Keratinocyte (primary cell): ENCODE data around the gene LIPT2. TPM values are rescaled to one million over a fixed set of nuclear protein-coding genes. Genes with fewer than 3 reads are reported as not detected.

Source experiments
- DNase-seq: peaks from one replicate; pipeline ENCODE4 v3.0.0-alpha.2; 2011; ENCODE audit warnings: low read depth, missing footprints, low spot score
- FAIRE-seq: peaks from 2 replicates; lab custom pipeline; 2011; peaks lifted over from hg19 to GRCh38; lab: Jason Lieb, UNC
- H2AFZ ChIP-seq: 2 replicates; pipeline ENCODE4 v1.6.0; 2012; ENCODE audit warnings: low read length, control low read depth, inconsistent platforms; ENCODE audit not compliant: control insufficient read depth
- H3K27ac ChIP-seq: 2 replicates; pipeline ENCODE4 v1.5.1; 2011; ENCODE audit warnings: low read length; ENCODE audit not compliant: control insufficient read depth, insufficient read depth
- H3K27me3 ChIP-seq: 3 replicates; pipeline ENCODE4 v1.6.0; 2011; ENCODE audit warnings: low read length; ENCODE audit not compliant: control insufficient read depth, insufficient read depth; ENCODE audit errors: extremely low read depth
- H3K36me3 ChIP-seq, 2 experiments: 2 replicates in 1 of 2; 3 replicates in 1 of 2; pipeline ENCODE4 v1.5.1; 2011; ENCODE audit warnings: low read length in 2 of 2, mild to moderate bottlenecking in 1 of 2; ENCODE audit not compliant: control insufficient read depth in 2 of 2, insufficient read depth in 2 of 2; ENCODE audit errors: extremely low read depth in 1 of 2
- H3K4me1 ChIP-seq: 3 replicates; pipeline ENCODE4 v1.5.1; 2011; ENCODE audit warnings: low read length; ENCODE audit not compliant: control insufficient read depth, insufficient read depth; ENCODE audit errors: extremely low read depth
- H3K4me2 ChIP-seq: 3 replicates; pipeline ENCODE4 v1.6.0; 2011; ENCODE audit warnings: low read depth, low read length; ENCODE audit not compliant: control insufficient read depth, insufficient read depth; ENCODE audit errors: extremely low read depth
- H3K4me3 ChIP-seq, 3 experiments: fragments of 200-600 bp in 1 of 3; sonication (generic) in 1 of 3; 2 replicates in 2 of 3; 3 replicates in 1 of 3; pipeline ENCODE4 v1.5.1; 2011 to 2016; ENCODE audit warnings: low read length in 3 of 3, mild to moderate bottlenecking in 3 of 3, control low read depth in 2 of 3, inconsistent platforms in 1 of 3, low read depth in 1 of 3, mixed read lengths in 1 of 3, mixed run types in 1 of 3, moderate library complexity in 1 of 3; ENCODE audit not compliant: control insufficient read depth in 2 of 3, insufficient read depth in 2 of 3; ENCODE audit errors: extremely low read depth in 1 of 3
- H3K79me2 ChIP-seq: 2 replicates; pipeline ENCODE4 v1.6.0; 2012; ENCODE audit warnings: low read length; ENCODE audit not compliant: control insufficient read depth, insufficient read depth
- H3K9ac ChIP-seq: 3 replicates; pipeline ENCODE4 v1.6.0; 2011; ENCODE audit warnings: low read length; ENCODE audit not compliant: control insufficient read depth, insufficient read depth; ENCODE audit errors: extremely low read depth
- H3K9me1 ChIP-seq: 3 replicates; pipeline ENCODE4 v1.6.0; 2011; ENCODE audit warnings: low read length; ENCODE audit not compliant: control insufficient read depth, insufficient read depth; ENCODE audit errors: extremely low read depth
- H3K9me3 ChIP-seq: 2 replicates; pipeline ENCODE4 v1.5.1; 2012; ENCODE audit warnings: low read depth, low read length; ENCODE audit not compliant: control insufficient read depth
- H4K20me1 ChIP-seq: 3 replicates; pipeline ENCODE4 v1.6.0; 2011; ENCODE audit warnings: low read length; ENCODE audit not compliant: control insufficient read depth, insufficient read depth; ENCODE audit errors: extremely low read depth
- CTCF ChIP-seq, 3 experiments: IDR thresholded peaks in 1 of 3; conservative IDR thresholded peaks in 1 of 3; optimal IDR thresholded peaks in 1 of 3; 2 replicates in 2 of 3; 3 replicates in 1 of 3; pipeline versions ENCODE3 to v1.5.1; 2011; ENCODE audit warnings: low read length in 3 of 3, mild to moderate bottlenecking in 3 of 3, moderate library complexity in 2 of 3, control low read depth in 1 of 3, inconsistent platforms in 1 of 3; ENCODE audit not compliant: insufficient read depth in 2 of 3; ENCODE audit errors: extremely low read depth in 1 of 3
- EZH2 ChIP-seq: IDR thresholded peaks from one replicate; pipeline ENCODE4 v1.6.1; 2012; ENCODE audit warnings: inconsistent platforms, mild to moderate bottlenecking, low read length, moderate library complexity
- dilution Hi-C: fragments of 300-500 bp; cut with MboI; formaldehyde crosslinking; loops from one replicate; pipeline ENCODE4 v1.7.0; 2020; ENCODE audit warnings: low sequenced_read_pairs; ENCODE audit not compliant: extremely low pct_ligation_motif_present
- polyA plus RNA-seq, 5 experiments: library from polyadenylated mRNA; depleted of rRNA in 3 of 5; stranded (reverse) in 3 of 5; stranded (forward) in 1 of 5; unstranded in 1 of 5; fragments of >200 nt; gene quantifications; 1 replicate in 1 of 5; 2 replicates in 3 of 5; 3 replicates in 1 of 5; pipeline versions ENCODE4 v1.2.1 to v1.2.3, GENCODE V29; 2011 to 2012; ENCODE audit warnings: missing spikeins in 2 of 5, low read depth in 1 of 5, low replicate concordance in 1 of 5

Gene LIPT2
- polyA plus RNA-seq, 1 donor (not counting 4 experiments of a cell fraction or from before 2014, with no cell fraction given): 2.3 TPM

- Histone ChIP-seq H3K9me3 (no peaks in the 10 kb centered on the region), H3K36me3 (no peaks in the 10 kb centered on the region), H3K27me3 (peaks cover 37% of the 10 kb centered on the region), H2AFZ (no peak overlapping the region), H3K27ac (no peak overlapping the region), H3K4me1 (no peaks in the 10 kb centered on the region), H4K20me1 (no peaks in the 10 kb centered on the region), H3K4me3 (no peak overlapping the region), H3K9me1 (no peaks in the 10 kb centered on the region), H3K9ac (no peak overlapping the region), H3K4me2 (no peak overlapping the region), H3K79me2 (no peaks in the 10 kb centered on the region)
- dilution Hi-C loops: no loop called here
- DNase-seq: no peak
- TF ChIP-seq EZH2: no peak
- no peak for TF ChIP-seq CTCF (optimal IDR thresholded peaks at IDR 0.05 in 1 of 3, IDR thresholded peaks at IDR 0.05 in 1 of 3, conservative IDR thresholded peaks at IDR 0.05 in 1 of 3; ENCODE audit: extremely low read depth in 1 of 3, insufficient read depth in 2 of 3, low read length in 3 of 3)
- no peak for FAIRE-seq
Measured at GRCh38 chr11:74468936-74469335, 24.6 kb downstream of the LIPT2 start.

GRCh38 chr11:74468521-74468920 lies 25.0 kb downstream of the LIPT2 start:
- H3K36me3 ChIP-seq: no peaks in the 10 kb centered on the region
- H3K79me2 ChIP-seq: no peaks in the 10 kb centered on the region
- TF ChIP-seq CTCF (optimal IDR thresholded peaks at IDR 0.05 in 1 of 3, IDR thresholded peaks at IDR 0.05 in 1 of 3, conservative IDR thresholded peaks at IDR 0.05 in 1 of 3; ENCODE audit: extremely low read depth in 1 of 3, insufficient read depth in 2 of 3, low read length in 3 of 3): no peak
- TF ChIP-seq EZH2: no peak
- H3K4me2 ChIP-seq: no peak overlapping the region
- FAIRE-seq (no peak), DNase-seq (no peak)
- dilution Hi-C loops: no loop called here
- H3K4me1 ChIP-seq: no peaks in the 10 kb centered on the region
- H3K27me3 ChIP-seq: peaks cover 35% of the 10 kb centered on the region
- no peak overlapping the region for H3K9ac ChIP-seq
- H3K9me1 ChIP-seq: no peaks in the 10 kb centered on the region
- H4K20me1 ChIP-seq: no peaks in the 10 kb centered on the region
- no peak overlapping the region for H3K27ac ChIP-seq
- H3K9me3 ChIP-seq: no peaks in the 10 kb centered on the region
- H2AFZ ChIP-seq: no peak overlapping the region
- H3K4me3 ChIP-seq: no peak overlapping the region
